Measurements from ENCODE around the gene CD28. TPM values are rescaled to one million over a fixed set of nuclear protein-coding genes. Genes with fewer than 3 reads are reported as not detected.

CD28 gene
- total and polyA plus RNA-seq, 10 of the 15 experiments (the other 5 are each of a cell fraction or from before 2014, with no cell fraction given), result 0.03 to 0.23 (median 0.04) TPM; not detected in 7

DNA sequence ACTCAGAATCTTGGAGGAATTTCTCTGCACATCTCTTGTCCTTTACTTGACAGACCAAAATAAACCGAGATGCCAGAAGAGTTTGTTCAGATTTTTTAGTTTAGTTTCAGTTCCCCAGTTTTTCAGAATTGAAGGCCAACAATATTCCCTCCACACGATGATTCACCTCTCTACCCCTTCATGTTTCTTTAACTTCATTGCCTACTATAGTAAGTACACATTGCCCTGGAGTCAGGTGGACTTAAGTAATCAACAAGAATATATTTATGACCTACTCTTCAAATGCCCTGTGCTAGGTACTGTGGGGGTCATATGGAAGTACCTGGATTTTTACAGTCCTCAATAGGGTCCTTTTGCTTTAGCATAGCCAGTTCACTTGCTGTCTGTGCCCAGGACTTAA is 81.5 kb downstream of the CD28 start:
- CTCF ChIA-PET, result no interaction called here

More for the DNA sequence above, 81.5 kb downstream of the CD28 start:
- H3K36me3 ChIP-seq (ENCODE audit: control insufficient read depth in 2 of 2, insufficient read depth in 2 of 2, low read length in 1 of 2), result no peaks in the 10 kb centered on the region
- no peaks in the 10 kb centered on the region for H3K79me2 ChIP-seq (ENCODE audit: control insufficient read depth, insufficient read depth, low read length)
- no peaks in the 10 kb centered on the region for H4K20me1 ChIP-seq (ENCODE audit: control insufficient read depth, insufficient read depth)
- no TSS peak for BruUV-seq (replicated peaks)
- H2AFZ ChIP-seq (ENCODE audit: control insufficient read depth, low read depth, low read length), result no peak overlapping the region
- no peak overlapping the region for H3K9ac ChIP-seq (ENCODE audit: control insufficient read depth, insufficient read depth, low read length)
- ATAC-seq (no peak), FAIRE-seq (no peak), DNase-seq (ENCODE audit: low read depth, low spot score) (no peak)
- WGBS (ENCODE audit: insufficient coverage, insufficient replicate concordance, low lambda C conversion rate, missing lambda C conversion rate), result 23% methylated on average over 2 of the region's 2 CpGs
- RAD21 ChIA-PET (ENCODE audit: unreplicated experiment), result no interaction called here
- peaks cover 0 to 2% of the 10 kb centered on the region in 2 experiments; a peak in 2 of 4 replicates for H3K27me3 ChIP-seq (replicated peaks in 1 of 2; ENCODE audit: control insufficient read depth in 2 of 2, insufficient read depth in 2 of 2, low read length in 1 of 2)
- no peaks in the 10 kb centered on the region for H3K9me3 ChIP-seq (replicated peaks; ENCODE audit: control insufficient read depth, insufficient read depth, low read length)
- H3K4me1 ChIP-seq (ENCODE audit: control insufficient read depth, insufficient read depth, low read length), result no peaks in the 10 kb centered on the region
- intact Hi-C loops (cut with micrococcal nuclease; ENCODE audit: unreplicated experiment), result no loop called here
- in situ Hi-C loops (cut with MboI), result no loop called here
- POLR2A ChIA-PET, result no interaction called here
- no peak overlapping the region for H3K4me2 ChIP-seq (ENCODE audit: control insufficient read depth, insufficient read depth)
- H3K4me3 ChIP-seq, result no peak overlapping the region
- SMC1A ChIA-PET (ENCODE audit: uncharacterized antibody, unreplicated experiment), result no interaction called here
- TF ChIP-seq SPI1 (IDR thresholded peaks at IDR 0.05; ENCODE audit: borderline replicate concordance, insufficient read depth, low read depth, low read length) (peak; percentile 52), CBFB (IDR thresholded peaks at IDR 0.05; ENCODE audit: low read depth) (no peak)
- H3K27ac ChIP-seq (ENCODE audit: control insufficient read depth, insufficient read depth), result no peak overlapping the region

Small RNA genes within 50 kb of the gene (small RNA-seq; reads per million reads assigned to genes)
- gene AC125238.1 (not detected), gene RNU6-474P (not detected)

Other genes starting within 250 kb of the CD28 start
- 0.90 TPM in 1 of 2 replicates, not detected in the other for gene RAPH1, start 171.3 kb upstream of the CD28 start, total RNA-seq (2014; rRNA removed)
- gene RAPH1, start 171.3 kb upstream of the CD28 start, total RNA-seq (2014; rRNA removed; fragmentation: Illumina TruSeq; extraction: Trizol), result not detected in 2 replicates
- gene RAPH1, start 171.3 kb upstream of the CD28 start, total RNA-seq (2021), result 0.08 and 0.21 TPM in 2 replicates
- gene RAPH1, start 171.3 kb upstream of the CD28 start, polyA plus RNA-seq (2011; rRNA removed), result not detected in 2 replicates
- not detected in 2 replicates for gene RAPH1, start 171.3 kb upstream of the CD28 start, polyA plus RNA-seq (2014; fragmentation: Illumina TruSeq; extraction: Trizol)
- gene RAPH1, start 171.3 kb upstream of the CD28 start, polyA plus RNA-seq (2014; fragmentation: Nextera tagmentation; extraction: Ambion mirVana), result not detected
- 0.51 TPM in 1 of 2 replicates, not detected in the other for gene RAPH1, start 171.3 kb upstream of the CD28 start, polyA plus RNA-seq (2014; rRNA removed)
- gene RAPH1, start 171.3 kb upstream of the CD28 start, polyA plus RNA-seq (2016; fragmentation: Nextera tagmentation; extraction: Ambion mirVana), result under 1 TPM in 1 of 2 experiments, not detected in 1; 0.09 TPM
- not detected in 2 replicates for gene CTLA4, start 161.1 kb downstream of the CD28 start, total RNA-seq (2014; rRNA removed)
- not detected in 2 replicates for gene CTLA4, start 161.1 kb downstream of the CD28 start, total RNA-seq (2014; rRNA removed; fragmentation: Illumina TruSeq; extraction: Trizol)
- gene CTLA4, start 161.1 kb downstream of the CD28 start, total RNA-seq (2021), result 0.29 TPM in 1 of 2 replicates, not detected in the other
- gene CTLA4, start 161.1 kb downstream of the CD28 start, polyA plus RNA-seq (2011; rRNA removed), result not detected in 2 replicates
- not detected in 2 replicates for gene CTLA4, start 161.1 kb downstream of the CD28 start, polyA plus RNA-seq (2014; fragmentation: Illumina TruSeq; extraction: Trizol)
- gene CTLA4, start 161.1 kb downstream of the CD28 start, polyA plus RNA-seq (2014; fragmentation: Nextera tagmentation; extraction: Ambion mirVana), result not detected
- gene CTLA4, start 161.1 kb downstream of the CD28 start, polyA plus RNA-seq (2014; rRNA removed), result not detected in 2 replicates
- gene CTLA4, start 161.1 kb downstream of the CD28 start, polyA plus RNA-seq (2016; fragmentation: Nextera tagmentation; extraction: Ambion mirVana), result not detected
- 0.93 and 1.1 TPM in 2 replicates for gene ICOS, start 230.1 kb downstream of the CD28 start, total RNA-seq (2014; rRNA removed)
- gene ICOS, start 230.1 kb downstream of the CD28 start, total RNA-seq (2014; rRNA removed; fragmentation: Illumina TruSeq; extraction: Trizol), result 0.85 and 0.92 TPM in 2 replicates
- gene ICOS, start 230.1 kb downstream of the CD28 start, total RNA-seq (2021), result 0.77 and 1.0 TPM in 2 replicates
- gene ICOS, start 230.1 kb downstream of the CD28 start, polyA plus RNA-seq (2011; rRNA removed), result 36.0 and 46.8 TPM in 2 replicates
- gene ICOS, start 230.1 kb downstream of the CD28 start, polyA plus RNA-seq (2014; fragmentation: Illumina TruSeq; extraction: Trizol), result 0.90 and 1.4 TPM in 2 replicates
- 1 to 10 TPM in 1 of 2 experiments, under 1 TPM in 1; 0.75 to 1.5 TPM for gene ICOS, start 230.1 kb downstream of the CD28 start, polyA plus RNA-seq (2014; fragmentation: Nextera tagmentation; extraction: Ambion mirVana)
- gene ICOS, start 230.1 kb downstream of the CD28 start, polyA plus RNA-seq (2014; rRNA removed), result 0.47 and 0.76 TPM in 2 replicates
- under 1 TPM; 0.47 to 0.68 TPM for gene ICOS, start 230.1 kb downstream of the CD28 start, polyA plus RNA-seq (2016; fragmentation: Nextera tagmentation; extraction: Ambion mirVana)

Data from GM12878 (cell line).